NCI-H1930 (cell line): ENCODE measurements around the gene DMTF1.
"Not testable (repeated sequence)": the region's sequence is repeated elsewhere in the genome, so short reads cannot be mapped to it uniquely, and the experiment has no call there.

ENCODE experiments used
- DNase-seq, 2 experiments: peaks; one replicate each; lab custom pipeline; 2025; lab: John Stamatoyannopoulos, UW

DMTF1 gene

GRCh38 chr7:87199700-87200450 is 47.6 kb downstream of the DMTF1 start:
- DNase-seq = no peak

- DNase-seq = no peak
Observed at GRCh38 chr7:87202208-87202607, 50.0 kb downstream of the DMTF1 start.

GRCh38 chr7:87202705-87203104 is 50.5 kb downstream of the DMTF1 start:
- no peak for DNase-seq

GRCh38 chr7:87203929-87204328 is 51.7 kb downstream of the DMTF1 start:
- not testable (repeated sequence) for DNase-seq

- DNase-seq = no peak
Observed at GRCh38 chr7:87204933-87205332, 52.7 kb downstream of the DMTF1 start.

- DNase-seq = not testable (repeated sequence)
Observed at GRCh38 chr7:87205701-87206100, 53.4 kb downstream of the DMTF1 start.

- DNase-seq = no peak
Observed at GRCh38 chr7:87206361-87206760, 54.1 kb downstream of the DMTF1 start.

- no peak for DNase-seq
Observed at GRCh38 chr7:87209295-87209924, 57.2 kb downstream of the DMTF1 start.

GRCh38 chr7:87210506-87210905 is 58.3 kb downstream of the DMTF1 start:
- DNase-seq = no peak

- no peak for DNase-seq
Observed at GRCh38 chr7:87212498-87212897, 60.2 kb downstream of the DMTF1 start.

- DNase-seq = no peak
Observed at GRCh38 chr7:87213252-87213651, 61.0 kb downstream of the DMTF1 start.

GRCh38 chr7:87213811-87214210 is 61.6 kb downstream of the DMTF1 start:
- no peak for DNase-seq

- DNase-seq = no peak
Observed at GRCh38 chr7:87215046-87215445, 62.8 kb downstream of the DMTF1 start.

GRCh38 chr7:87216701-87217508 is 64.7 kb downstream of the DMTF1 start:
- DNase-seq = no peak

GRCh38 chr7:87217983-87218653 is 65.9 kb downstream of the DMTF1 start:
- no peak for DNase-seq

- no peak for DNase-seq
Observed at GRCh38 chr7:87218796-87219544, 66.7 kb downstream of the DMTF1 start.

- DNase-seq = peak in 1 of 2 experiments; percentile 28
Observed at GRCh38 chr7:87219545-87220025, 67.3 kb downstream of the DMTF1 start, which contains the start of gene TMEM243. Gene TMEM243 (minus strand): TSS chr7:87219732. CDS start chr7:87219503, 229 bp downstream.

- peak; percentile 70 to 81 for DNase-seq
Observed at GRCh38 chr7:87220026-87220733, 67.9 kb downstream of the DMTF1 start.

GRCh38 chr7:87220734-87221215 is 68.5 kb downstream of the DMTF1 start:
- no peak for DNase-seq

GRCh38 chr7:87223666-87224065 is 71.4 kb downstream of the DMTF1 start:
- DNase-seq = no peak
